GM21723 (cell line): Measurements from ENCODE around the gene ANGEL2.

Experiments
- ATAC-seq: cut with Tn5 transposase; IDR thresholded peaks from one replicate; pipeline ENCODE4 v1.9.1; 2021; ENCODE audit warnings: mild to moderate bottlenecking, moderate library complexity; ENCODE audit not compliant: unreplicated experiment

ANGEL2 gene

GRCh38 chr1:212954514-212954913 lies 61.2 kb downstream of the ANGEL2 start:
- no peak for ATAC-seq

GRCh38 chr1:212953321-212953720 lies 62.3 kb downstream of the ANGEL2 start:
- no peak for ATAC-seq

GRCh38 chr1:212952641-212952976 lies 63.1 kb downstream of the ANGEL2 start:
- no peak for ATAC-seq

DNA sequence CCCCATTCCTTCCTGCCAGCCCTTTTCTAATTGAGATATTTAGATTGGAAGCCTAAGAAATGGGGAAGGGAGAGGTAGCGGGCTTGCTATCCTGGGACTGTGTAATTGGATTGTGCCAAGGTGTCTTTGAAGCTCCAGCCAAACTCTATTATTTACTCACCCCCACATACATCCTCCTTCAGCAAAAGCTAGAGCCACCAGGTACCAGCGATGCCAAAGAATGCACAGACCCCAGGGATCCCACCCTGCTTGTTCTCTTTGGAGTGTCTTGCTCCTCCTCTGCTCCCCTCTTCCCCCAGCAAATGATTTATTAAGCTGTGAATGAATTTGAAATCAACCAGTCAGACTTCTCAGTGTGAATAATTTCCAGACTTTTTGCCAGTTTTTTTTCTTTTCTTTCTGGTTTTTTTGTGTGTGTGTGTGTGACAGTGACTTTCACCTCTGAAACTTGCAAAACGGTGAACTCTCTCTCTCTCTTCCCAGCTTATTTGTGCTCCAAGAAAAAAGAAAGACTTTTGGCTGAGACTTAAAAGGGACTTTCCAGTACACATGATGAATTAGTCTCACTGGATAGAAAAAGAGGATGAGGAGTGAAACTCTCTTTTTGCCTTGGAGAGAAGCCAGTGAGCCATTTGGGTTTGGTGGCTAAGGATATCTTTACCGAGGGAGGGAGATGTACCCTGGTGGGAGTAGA lies 63.6 kb downstream of the ANGEL2 start:
- ATAC-seq = no peak

DNA sequence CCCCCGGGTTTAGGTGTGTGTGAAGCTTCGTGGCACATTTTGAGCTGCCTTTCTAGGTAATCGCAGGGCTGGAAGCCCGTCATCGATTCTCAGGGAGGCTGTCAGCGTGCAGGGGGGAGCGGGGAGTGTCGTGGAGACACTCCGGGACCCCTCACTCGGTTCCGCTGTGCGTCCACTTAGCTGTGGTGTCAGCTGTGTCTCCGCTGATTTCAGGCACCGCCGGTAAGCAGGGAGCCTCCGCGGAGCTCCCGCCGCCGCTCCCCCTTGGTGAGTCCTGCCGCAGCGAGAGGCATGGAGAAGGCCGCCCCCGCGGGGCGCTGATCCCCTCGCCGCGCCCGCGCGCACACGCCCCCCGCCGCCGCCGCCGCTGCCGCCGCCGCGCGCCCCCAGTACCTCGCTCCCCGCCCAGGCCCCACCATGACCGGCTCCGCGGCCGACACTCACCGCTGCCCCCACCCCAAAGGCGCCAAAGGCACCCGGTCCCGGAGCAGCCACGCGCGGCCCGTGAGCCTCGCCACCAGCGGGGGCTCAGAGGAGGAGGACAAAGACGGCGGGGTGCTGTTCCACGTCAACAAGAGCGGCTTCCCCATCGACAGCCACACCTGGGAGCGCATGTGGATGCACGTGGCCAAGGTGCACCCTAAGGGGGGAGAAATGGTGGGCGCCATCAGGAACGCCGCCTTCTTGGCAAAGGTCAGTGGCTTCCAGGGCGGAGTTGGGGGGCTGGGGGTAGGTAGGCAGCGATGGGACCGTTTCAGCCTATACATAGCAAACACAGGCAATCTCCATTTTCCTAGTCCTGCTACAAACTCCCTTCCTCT lies 64.3 kb downstream of the ANGEL2 start:
- ATAC-seq = no peak

GRCh38 chr1:212950243-212951125 lies 65.2 kb downstream of the ANGEL2 start, which contains the start of gene VASH2:
Gene VASH2, plus strand, starts transcription at chr1:212950541. Its CDS starts 1,002 bp downstream, at chr1:212951543.
- peak; percentile 94 for ATAC-seq

- no peak for ATAC-seq
These were observed 65.9 kb downstream of the ANGEL2 start for GRCh38 chr1:212949771-212950170.

- ATAC-seq = no peak
These were observed 68.8 kb downstream of the ANGEL2 start for GRCh38 chr1:212946872-212947271.

GRCh38 chr1:212945463-212946160 lies 70.1 kb downstream of the ANGEL2 start:
- ATAC-seq = no peak

DNA sequence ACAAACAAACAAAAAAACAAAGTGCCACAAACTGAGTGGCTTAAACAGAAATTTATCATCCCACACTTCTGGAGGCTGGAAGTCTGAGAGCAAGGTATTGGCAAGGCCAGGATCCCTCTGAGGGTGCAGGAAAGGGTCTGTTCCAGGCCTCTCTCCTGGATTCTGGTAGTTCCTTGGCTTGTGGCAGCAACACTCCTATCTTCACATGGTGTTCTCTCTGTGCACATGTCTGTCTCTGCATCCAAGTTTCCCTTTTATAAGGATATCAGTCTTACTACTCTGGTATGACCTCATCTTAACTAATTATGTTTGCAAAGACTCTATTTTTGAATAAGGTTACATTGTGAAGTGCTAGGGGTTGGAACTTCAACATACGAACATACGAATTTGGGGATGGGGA lies 70.6 kb downstream of the ANGEL2 start:
- no peak for ATAC-seq

DNA sequence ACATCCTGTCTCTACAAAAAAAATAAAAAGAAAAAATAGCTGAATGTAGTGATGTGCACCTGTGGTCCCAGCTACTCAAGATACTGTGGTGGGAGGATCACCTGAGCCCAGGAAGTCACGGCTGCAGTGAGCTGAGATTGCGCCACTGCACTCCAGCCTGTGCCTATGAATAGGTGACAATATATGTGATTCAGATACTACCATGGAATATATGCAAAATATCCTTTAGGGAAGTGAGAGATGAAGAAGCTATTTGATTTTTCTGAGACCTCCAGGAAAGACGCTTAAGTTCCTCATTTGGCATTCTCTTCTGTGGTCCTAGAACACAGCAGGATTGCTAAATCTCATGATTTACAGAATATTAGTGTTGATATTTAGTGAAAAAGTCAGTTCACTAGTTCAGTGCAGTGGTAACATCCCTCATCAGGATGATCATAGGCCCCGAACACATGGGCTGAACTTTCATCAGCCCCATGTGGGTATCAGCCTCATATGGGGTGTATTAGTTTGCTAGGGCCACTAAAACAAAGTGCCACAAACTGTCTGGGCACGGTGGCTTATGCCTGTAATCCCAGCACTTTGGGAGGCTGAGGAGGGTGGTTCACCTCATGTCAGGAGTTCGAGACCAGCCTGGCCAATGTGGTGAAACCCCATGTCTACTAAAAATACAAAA lies 71.3 kb downstream of the ANGEL2 start:
- no peak for ATAC-seq

- ATAC-seq = no peak
These were observed 72.3 kb downstream of the ANGEL2 start for GRCh38 chr1:212943393-212943710.

GRCh38 chr1:212942679-212943392 lies 72.8 kb downstream of the ANGEL2 start:
- no peak for ATAC-seq
